Gastroesophageal sphincter (tissue), 3 donors: ENCODE results near the gene WDFY1.

Experiments used
- CTCF ChIP-seq, 4 experiments: fragments of 200-600 bp in 2 of 4; fragments of 450-650 bp in 2 of 4; sonication (generic) in 1 of 4; IDR thresholded peaks; one replicate each; pipeline ENCODE4 v1.5.1; 2017 to 2019; ENCODE audit warnings: antibody characterized with exemption in 4 of 4, mild to moderate bottlenecking in 2 of 4, moderate library complexity in 2 of 4
- POLR2A ChIP-seq, 2 donors: fragments of 450-650 bp; IDR thresholded peaks; one replicate each; pipeline ENCODE4 v1.6.1; 2017; ENCODE audit warnings: antibody characterized with exemption in 2 of 2, mild to moderate bottlenecking in 2 of 2, moderate library complexity in 1 of 2
- POLR2AphosphoS5 ChIP-seq: sonication (generic); formaldehyde crosslinking; IDR thresholded peaks from one replicate; pipeline ENCODE4 v1.6.1; 2017; ENCODE audit warnings: antibody characterized with exemption

- TF ChIP-seq CTCF (IDR thresholded peaks at IDR 0.05), result no peak
- no peak for TF ChIP-seq POLR2A (IDR thresholded peaks at IDR 0.05)
- no peak for TF ChIP-seq POLR2AphosphoS5
Observed at GRCh38 chr2:223854741-223855140, 90.4 kb downstream of the WDFY1 start.
